HepG2 (cell line): ENCODE results near the gene COL4A2. TPM values are rescaled to one million over a fixed set of nuclear protein-coding genes. Genes with fewer than 3 reads are reported as not detected.

Experiments used
- ATF4 ChIP-seq, 2 experiments: fragments of 450-650 bp in 1 of 2; sonication (generic) in 1 of 2; formaldehyde crosslinking; IDR thresholded peaks; 2 replicates each; pipeline versions ENCODE4 v1.5.0 to v1.8.0; 2020 to 2022; ENCODE audit warnings: mild to moderate bottlenecking in 1 of 2, missing genetic modification reagents in 1 of 2
- BCLAF1 ChIP-seq: fragments of 450-650 bp; IDR thresholded peaks from 2 replicates; pipeline ENCODE4 v1.6.1; 2017; ENCODE audit warnings: mild to moderate bottlenecking
- DMAP1 ChIP-seq: IDR thresholded peaks from 2 replicates; pipeline ENCODE4 v1.6.1; 2016
- DNMT3B ChIP-seq: conservative IDR thresholded peaks from 2 replicates; pipeline ENCODE4 v1.6.1; 2016; ENCODE audit warnings: missing biosample characterization, control low read depth
- MED1 ChIP-seq: sonication (generic); formaldehyde crosslinking; IDR thresholded peaks from 2 replicates; pipeline ENCODE4 v1.4.0; 2020; ENCODE audit warnings: missing genetic modification reagents
- NCOR1 ChIP-seq: fragments of 200-600 bp; sonication (generic); IDR thresholded peaks from 2 replicates; pipeline ENCODE4 v1.7.0; 2017; ENCODE audit warnings: antibody characterized with exemption, low read length, borderline replicate concordance
- PHF20 ChIP-seq: sonication (generic); formaldehyde crosslinking; IDR thresholded peaks from 2 replicates; pipeline ENCODE4 v1.5.0; 2020; ENCODE audit warnings: mild to moderate bottlenecking, missing genetic modification reagents
- ZBTB21 ChIP-seq: sonication (generic); formaldehyde crosslinking; IDR thresholded peaks from 2 replicates; pipeline ENCODE4 v1.4.0; 2020; ENCODE audit warnings: missing genetic modification reagents
- ZNF142 ChIP-seq: sonication (generic); formaldehyde crosslinking; IDR thresholded peaks from 2 replicates; pipeline ENCODE4 v1.4.0; 2020; ENCODE audit warnings: missing genetic modification reagents
- ZNF326 ChIP-seq: sonication (generic); formaldehyde crosslinking; IDR thresholded peaks from 2 replicates; pipeline ENCODE4 v1.4.0; 2020; ENCODE audit warnings: missing genetic modification reagents, borderline replicate concordance
- ZNF333 ChIP-seq: sonication (generic); formaldehyde crosslinking; IDR thresholded peaks from 2 replicates; pipeline ENCODE4 v1.4.0; 2020; ENCODE audit warnings: mild to moderate bottlenecking, missing genetic modification reagents, borderline replicate concordance
- ZNF652 ChIP-seq: IDR thresholded peaks from 2 replicates; pipeline ENCODE4 v1.6.1; 2016; ENCODE audit warnings: low read depth, borderline replicate concordance
- ZNF703 ChIP-seq: sonication (generic); formaldehyde crosslinking; IDR thresholded peaks from 2 replicates; pipeline ENCODE4 v1.5.1; 2020; ENCODE audit warnings: missing genetic modification reagents, mild to moderate bottlenecking, moderate library complexity, borderline replicate concordance
- ZNF772 ChIP-seq: sonication (generic); formaldehyde crosslinking; IDR thresholded peaks from 2 replicates; pipeline ENCODE4 v1.5.0; 2020; ENCODE audit warnings: mild to moderate bottlenecking, missing genetic modification reagents
- ZNF775 ChIP-seq: sonication (generic); formaldehyde crosslinking; IDR thresholded peaks from 2 replicates; pipeline ENCODE4 v1.4.0; 2020; ENCODE audit warnings: missing genetic modification reagents, mild to moderate bottlenecking, moderate library complexity, borderline replicate concordance
- ZNF83 ChIP-seq: sonication (generic); formaldehyde crosslinking; IDR thresholded peaks from 2 replicates; pipeline ENCODE4 v1.4.0; 2020; ENCODE audit warnings: missing genetic modification reagents, mild to moderate bottlenecking, borderline replicate concordance
- ZNF879 ChIP-seq: sonication (generic); formaldehyde crosslinking; IDR thresholded peaks from 2 replicates; pipeline ENCODE4 v1.8.1; 2023; ENCODE audit warnings: missing genetic modification reagents
- polyA plus RNA-seq, 8 experiments: library from polyadenylated mRNA; depleted of rRNA in 3 of 8; stranded (reverse) in 7 of 8; unstranded in 1 of 8; fragments of >200 nt; fragmentation: Illumina TruSeq in 4 of 8; extraction: Trizol in 4 of 8; gene quantifications; 2 replicates each; pipeline versions ENCODE4 v1.2.1 to v1.2.3, GENCODE V29; 2011 to 2016; ENCODE audit warnings: low read depth in 4 of 8, missing spikeins in 1 of 8, mixed read lengths in 1 of 8; ENCODE audit not compliant: insufficient read depth in 1 of 8
- total RNA-seq, 5 experiments: library from RNA; depleted of rRNA; stranded (reverse); fragments of >200 nt; fragmentation: Illumina TruSeq; extraction: Trizol; gene quantifications; 2 replicates each; pipeline ENCODE4 v1.2.3, GENCODE V29; 2016; ENCODE audit warnings: low read depth in 1 of 5
- TF ChIP-seq, protein P1 (sequence below): sonication (generic); formaldehyde crosslinking; IDR thresholded peaks from 2 replicates; pipeline ENCODE4 v1.4.0; 2020; ENCODE audit warnings: missing genetic modification reagents, mild to moderate bottlenecking, borderline replicate concordance

Gene COL4A2
- total and polyA plus RNA-seq, 2 of the 13 experiments (the other 11 are each of a cell fraction or from before 2014, with no cell fraction given), result 0.22 to 1.9 TPM

- TF ChIP-seq ZNF142 (CRISPR knock-in tag) (no peak), ZNF703 (CRISPR knock-in tag) (no peak), DMAP1 (CRISPR knock-in tag) (no peak), BCLAF1 (no peak), ZNF83 (no peak), DNMT3B (CRISPR knock-in tag) (no peak; the same call in 1 of the 2 replicates), ZNF879 (no peak), ATF4 (CRISPR knock-in tag; IDR thresholded peaks at IDR 0.05) (no peak), NCOR1 (no peak), MED1 (CRISPR knock-in tag) (peak; percentile 51), ZNF652 (CRISPR knock-in tag) (no peak), PHF20 (CRISPR knock-in tag) (no peak), ZNF772 (CRISPR knock-in tag) (no peak), ZNF775 (CRISPR knock-in tag) (no peak), ZBTB21 (no peak), ZNF333 (CRISPR knock-in tag) (no peak), ZNF326 (CRISPR knock-in tag) (no peak)
- TF ChIP-seq, protein P1, sequence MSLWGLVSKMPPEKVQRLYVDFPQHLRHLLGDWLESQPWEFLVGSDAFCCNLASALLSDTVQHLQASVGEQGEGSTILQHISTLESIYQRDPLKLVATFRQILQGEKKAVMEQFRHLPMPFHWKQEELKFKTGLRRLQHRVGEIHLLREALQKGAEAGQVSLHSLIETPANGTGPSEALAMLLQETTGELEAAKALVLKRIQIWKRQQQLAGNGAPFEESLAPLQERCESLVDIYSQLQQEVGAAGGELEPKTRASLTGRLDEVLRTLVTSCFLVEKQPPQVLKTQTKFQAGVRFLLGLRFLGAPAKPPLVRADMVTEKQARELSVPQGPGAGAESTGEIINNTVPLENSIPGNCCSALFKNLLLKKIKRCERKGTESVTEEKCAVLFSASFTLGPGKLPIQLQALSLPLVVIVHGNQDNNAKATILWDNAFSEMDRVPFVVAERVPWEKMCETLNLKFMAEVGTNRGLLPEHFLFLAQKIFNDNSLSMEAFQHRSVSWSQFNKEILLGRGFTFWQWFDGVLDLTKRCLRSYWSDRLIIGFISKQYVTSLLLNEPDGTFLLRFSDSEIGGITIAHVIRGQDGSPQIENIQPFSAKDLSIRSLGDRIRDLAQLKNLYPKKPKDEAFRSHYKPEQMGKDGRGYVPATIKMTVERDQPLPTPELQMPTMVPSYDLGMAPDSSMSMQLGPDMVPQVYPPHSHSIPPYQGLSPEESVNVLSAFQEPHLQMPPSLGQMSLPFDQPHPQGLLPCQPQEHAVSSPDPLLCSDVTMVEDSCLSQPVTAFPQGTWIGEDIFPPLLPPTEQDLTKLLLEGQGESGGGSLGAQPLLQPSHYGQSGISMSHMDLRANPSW (CRISPR knock-in tag), result no peak
Measured at GRCh38 chr13:110555601-110556223, 248.6 kb downstream of the COL4A2 start (continued).
